Testis (tissue), 3 donors: ENCODE measurements around the gene ENTPD8. TPM values are rescaled to one million over a fixed set of nuclear protein-coding genes. Genes with fewer than 3 reads are reported as not detected.

Experiments
- DNase-seq: peaks from one replicate; pipeline ENCODE4 v3.0.0-alpha.2; 2019
- H3K27ac ChIP-seq, 2 donors: fragments of 200-600 bp; sonication (generic); one replicate each; pipeline ENCODE4 v1.5.1; 2019
- H3K27me3 ChIP-seq: fragments of 200-600 bp; sonication (generic); one replicate; pipeline ENCODE4 v1.5.1; 2019
- H3K36me3 ChIP-seq: fragments of 200-600 bp; sonication (generic); one replicate; pipeline ENCODE4 v1.5.1; 2017; ENCODE audit warnings: low read depth; ENCODE audit errors: missing control alignments
- H3K4me1 ChIP-seq: fragments of 200-600 bp; sonication (generic); one replicate; pipeline ENCODE4 v1.5.1; 2019
- H3K4me3 ChIP-seq, 2 donors: fragments of 200-600 bp; sonication (generic); one replicate each; pipeline ENCODE4 v1.5.1; 2017 to 2019
- H3K9me3 ChIP-seq: fragments of 200-600 bp; sonication (generic); one replicate; pipeline ENCODE4 v1.5.1; 2017
- POLR2A ChIP-seq: fragments of 450-650 bp; IDR thresholded peaks from one replicate; pipeline ENCODE4 v1.6.1; 2017; ENCODE audit warnings: antibody characterized with exemption, mild to moderate bottlenecking, moderate library complexity
- WGBS, 2 donors: methylation state at CpG; one replicate each; pipeline ENCODE4 v1.1.5; 2018; 5-methylcytosine and 5-hydroxymethylcytosine counted together
- intact Hi-C: fragments of 100-400 bp; cut with DNase I; formaldehyde crosslinking; loops from one replicate; pipeline ENCODE4 v1.15.1; 2023; ENCODE audit warnings: low total_unique reads
- polyA plus RNA-seq: library from polyadenylated mRNA; stranded (reverse); fragments of 350-450 nt; fragmentation: Illumina TruSeq; extraction: RNeasy Lipid Tissue Mini Kit (QIAGEN cat#74804); gene quantifications from one replicate; pipeline ENCODE4 v1.2.3, GENCODE V29; 2014; ENCODE audit warnings: low read depth, low replicate concordance; ENCODE audit not compliant: insufficient read depth
- total RNA-seq, 2 donors: library from RNA; depleted of rRNA; stranded (reverse); fragments of >200 nt; gene quantifications; one replicate each; pipeline ENCODE4 v1.2.3, GENCODE V29; 2016
- TF ChIP-seq, protein P1 (sequence below), 3 experiments: fragments of 450-650 bp in 2 of 3; fragments of 200-600 bp in 1 of 3; sonication (generic) in 1 of 3; IDR thresholded peaks; one replicate each; pipeline ENCODE4 v1.5.1; 2016 to 2019; ENCODE audit warnings: antibody characterized with exemption in 3 of 3, mild to moderate bottlenecking in 2 of 3, moderate library complexity in 1 of 3

The ENTPD8 gene
- total and polyA plus RNA-seq, 3 donors from 2014 or later, result 0.37 to 2.2 (median 2.0) TPM

GRCh38 chr9:137482094-137482781 is 41.1 kb upstream of the ENTPD8 start:
- DNase-seq, result peak; percentile 69
- Histone ChIP-seq H3K36me3 (no peaks in the 10 kb centered on the region), H3K27me3 (no peaks in the 10 kb centered on the region), H3K27ac (peak overlapping the region in 1 of 2 donors; percentile 50), H3K4me1 (peaks cover 16% of the 10 kb centered on the region), H3K4me3 (no peak overlapping the region), H3K9me3 (no peaks in the 10 kb centered on the region)
- intact Hi-C loops, result no loop called here
- 75 to 78% methylated on average over 26 of the region's 26 CpGs for WGBS, 2 donors
- TF ChIP-seq, protein P1, sequence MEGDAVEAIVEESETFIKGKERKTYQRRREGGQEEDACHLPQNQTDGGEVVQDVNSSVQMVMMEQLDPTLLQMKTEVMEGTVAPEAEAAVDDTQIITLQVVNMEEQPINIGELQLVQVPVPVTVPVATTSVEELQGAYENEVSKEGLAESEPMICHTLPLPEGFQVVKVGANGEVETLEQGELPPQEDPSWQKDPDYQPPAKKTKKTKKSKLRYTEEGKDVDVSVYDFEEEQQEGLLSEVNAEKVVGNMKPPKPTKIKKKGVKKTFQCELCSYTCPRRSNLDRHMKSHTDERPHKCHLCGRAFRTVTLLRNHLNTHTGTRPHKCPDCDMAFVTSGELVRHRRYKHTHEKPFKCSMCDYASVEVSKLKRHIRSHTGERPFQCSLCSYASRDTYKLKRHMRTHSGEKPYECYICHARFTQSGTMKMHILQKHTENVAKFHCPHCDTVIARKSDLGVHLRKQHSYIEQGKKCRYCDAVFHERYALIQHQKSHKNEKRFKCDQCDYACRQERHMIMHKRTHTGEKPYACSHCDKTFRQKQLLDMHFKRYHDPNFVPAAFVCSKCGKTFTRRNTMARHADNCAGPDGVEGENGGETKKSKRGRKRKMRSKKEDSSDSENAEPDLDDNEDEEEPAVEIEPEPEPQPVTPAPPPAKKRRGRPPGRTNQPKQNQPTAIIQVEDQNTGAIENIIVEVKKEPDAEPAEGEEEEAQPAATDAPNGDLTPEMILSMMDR (IDR thresholded peaks at IDR 0.05), result no peak
- TF ChIP-seq POLR2A, result no peak

- H3K9me3 ChIP-seq, result no peaks in the 10 kb centered on the region
- H3K4me1 ChIP-seq, result peaks cover 16% of the 10 kb centered on the region
- 95% methylated on average over 12 to 38 of the region's 38 CpGs for WGBS, 2 donors
- no peaks in the 10 kb centered on the region for H3K27me3 ChIP-seq
- no peak overlapping the region for H3K4me3 ChIP-seq
- no peak for TF ChIP-seq POLR2A
- TF ChIP-seq, protein P1 (IDR thresholded peaks at IDR 0.05), result no peak
- H3K27ac ChIP-seq, result no peak overlapping the region
- intact Hi-C loops, result no loop called here
- DNase-seq, result no peak
- no peaks in the 10 kb centered on the region for H3K36me3 ChIP-seq
These were observed 39.8 kb upstream of the ENTPD8 start for GRCh38 chr9:137480686-137481683.

DNA sequence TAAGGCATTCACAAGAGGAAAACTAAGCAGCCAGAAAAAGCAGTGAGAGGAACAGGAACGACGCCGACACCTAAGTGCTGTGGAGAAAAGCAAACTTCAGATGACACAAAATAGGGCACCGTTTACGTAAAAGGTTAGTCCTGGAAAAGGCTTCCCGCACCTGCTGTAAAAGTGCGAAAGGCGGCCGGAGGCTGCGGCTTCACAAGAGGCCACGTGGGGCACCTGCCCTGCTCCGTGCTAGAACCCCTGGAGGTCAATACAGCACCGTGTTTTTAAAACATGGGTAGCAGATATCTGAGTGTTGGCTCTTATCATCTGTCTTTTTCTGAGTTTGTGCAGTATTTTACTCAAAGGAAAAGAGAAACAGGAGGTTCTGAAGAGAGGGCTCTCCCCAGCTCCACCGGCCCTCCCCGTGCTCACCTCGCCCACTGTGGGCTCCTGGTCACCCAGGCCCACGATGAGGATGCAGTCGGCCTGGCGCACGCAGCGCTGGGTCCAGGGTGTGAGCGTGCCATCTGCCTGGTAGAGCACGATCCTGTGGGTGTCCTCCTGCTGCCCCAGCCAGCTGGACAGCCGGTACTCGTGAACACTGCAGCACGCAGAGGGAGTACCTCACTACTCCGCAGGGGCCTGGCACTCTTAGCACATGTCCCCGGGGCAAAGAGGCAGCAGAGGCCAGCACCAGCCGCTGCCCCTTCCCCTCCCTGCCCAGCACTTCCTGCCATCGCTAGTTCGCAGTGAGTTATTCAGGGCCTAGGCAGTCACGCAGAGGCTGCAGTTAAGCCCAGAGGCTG is 38.9 kb upstream of the ENTPD8 start:
- DNase-seq, result no peak
- 85 to 91% methylated on average over 23 to 32 of the region's 32 CpGs for WGBS, 2 donors
- H3K4me3 ChIP-seq, result no peak overlapping the region
- intact Hi-C loops, result no loop called here
- no peaks in the 10 kb centered on the region for H3K36me3 ChIP-seq
- H3K27ac ChIP-seq, result no peak overlapping the region
- H3K27me3 ChIP-seq, result no peaks in the 10 kb centered on the region
- TF ChIP-seq, protein P1 (IDR thresholded peaks at IDR 0.05), result no peak
- TF ChIP-seq POLR2A, result no peak
- H3K4me1 ChIP-seq, result peaks cover 16% of the 10 kb centered on the region
- H3K9me3 ChIP-seq, result no peaks in the 10 kb centered on the region

DNA sequence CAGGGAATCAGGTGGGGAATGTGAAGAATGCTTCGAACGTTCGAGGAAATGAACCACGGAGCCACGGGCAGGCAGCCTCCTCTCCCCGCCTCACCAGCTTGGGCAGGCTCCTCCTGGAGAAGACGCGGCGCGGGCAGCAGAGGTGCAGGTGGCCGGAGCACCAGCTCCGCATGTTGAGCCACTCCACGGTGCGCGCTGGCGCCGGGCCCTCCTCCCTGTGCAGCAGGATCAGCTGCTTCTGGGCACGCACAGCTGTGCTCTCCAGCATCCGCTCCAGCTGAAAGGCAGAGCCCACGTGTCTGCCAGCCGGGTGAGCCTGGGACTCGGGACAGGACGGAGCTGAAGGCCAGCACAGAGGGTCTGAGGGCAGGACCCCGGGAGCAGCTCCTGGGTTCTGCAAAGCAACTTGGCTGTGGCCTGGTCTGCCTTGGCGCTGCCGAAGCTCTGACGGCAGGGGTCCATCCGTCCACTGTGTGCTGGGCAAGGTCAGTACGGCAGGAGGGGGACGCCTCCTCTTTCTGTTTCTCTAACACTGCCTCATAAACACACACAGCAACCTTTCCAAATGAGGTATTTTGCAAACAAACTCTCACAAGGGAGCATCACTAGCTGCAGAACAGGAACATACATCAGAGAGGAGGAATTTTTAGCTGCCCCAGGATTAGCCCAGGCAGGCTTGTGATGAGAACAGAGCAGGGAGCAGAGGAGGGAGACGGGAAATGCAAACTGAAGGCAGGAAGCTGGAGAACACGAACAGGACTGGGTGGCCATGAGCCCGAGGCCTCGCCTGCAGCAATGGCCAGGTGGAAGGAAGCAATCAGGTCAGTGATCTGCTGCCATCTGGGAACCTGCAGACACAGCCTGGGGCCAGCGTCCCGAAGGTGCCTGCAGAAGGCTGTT is 38.1 kb upstream of the ENTPD8 start:
- Histone ChIP-seq H3K9me3 (no peaks in the 10 kb centered on the region), H3K4me3 (no peak overlapping the region), H3K36me3 (no peaks in the 10 kb centered on the region), H3K27ac (peak overlapping the region in 1 of 2 donors; percentile 36), H3K4me1 (peaks cover 16% of the 10 kb centered on the region), H3K27me3 (no peaks in the 10 kb centered on the region)
- DNase-seq, result peak; percentile 38
- no peak for TF ChIP-seq POLR2A
- TF ChIP-seq, protein P1 (IDR thresholded peaks at IDR 0.05), result no peak
- WGBS, 2 donors, result 57 to 78% methylated on average over 12 to 36 of the region's 36 CpGs
- intact Hi-C loops, result no loop called here
